GM12891 (cell line): ENCODE results near the gene FCRL6.

Source experiments
- POLR2A ChIP-seq: IDR thresholded peaks from 2 replicates; pipeline ENCODE4 v1.6.1; 2011; ENCODE audit warnings: low read depth, low read length, control low read depth
- POLR2AphosphoS5 ChIP-seq: IDR thresholded peaks from 2 replicates; pipeline ENCODE4 v1.6.1; 2011; ENCODE audit warnings: low read depth, low read length, control low read depth
- SPI1 ChIP-seq: IDR thresholded peaks from 2 replicates; pipeline ENCODE4 v1.6.1; 2011; ENCODE audit warnings: low read depth, low read length, control low read depth

GRCh38 chr1:159803956-159804689 lies 2.0 kb downstream of the FCRL6 start:
- no peak for TF ChIP-seq POLR2A
- TF ChIP-seq POLR2AphosphoS5 = no peak
- no peak for TF ChIP-seq SPI1
